ENCODE results near the gene LRRN4CL. TPM values are rescaled to one million over a fixed set of nuclear protein-coding genes. Genes with fewer than 3 reads are reported as not detected.

Gene LRRN4CL
- total RNA-seq, 1 donor from 2014 or later, result not detected

DNA sequence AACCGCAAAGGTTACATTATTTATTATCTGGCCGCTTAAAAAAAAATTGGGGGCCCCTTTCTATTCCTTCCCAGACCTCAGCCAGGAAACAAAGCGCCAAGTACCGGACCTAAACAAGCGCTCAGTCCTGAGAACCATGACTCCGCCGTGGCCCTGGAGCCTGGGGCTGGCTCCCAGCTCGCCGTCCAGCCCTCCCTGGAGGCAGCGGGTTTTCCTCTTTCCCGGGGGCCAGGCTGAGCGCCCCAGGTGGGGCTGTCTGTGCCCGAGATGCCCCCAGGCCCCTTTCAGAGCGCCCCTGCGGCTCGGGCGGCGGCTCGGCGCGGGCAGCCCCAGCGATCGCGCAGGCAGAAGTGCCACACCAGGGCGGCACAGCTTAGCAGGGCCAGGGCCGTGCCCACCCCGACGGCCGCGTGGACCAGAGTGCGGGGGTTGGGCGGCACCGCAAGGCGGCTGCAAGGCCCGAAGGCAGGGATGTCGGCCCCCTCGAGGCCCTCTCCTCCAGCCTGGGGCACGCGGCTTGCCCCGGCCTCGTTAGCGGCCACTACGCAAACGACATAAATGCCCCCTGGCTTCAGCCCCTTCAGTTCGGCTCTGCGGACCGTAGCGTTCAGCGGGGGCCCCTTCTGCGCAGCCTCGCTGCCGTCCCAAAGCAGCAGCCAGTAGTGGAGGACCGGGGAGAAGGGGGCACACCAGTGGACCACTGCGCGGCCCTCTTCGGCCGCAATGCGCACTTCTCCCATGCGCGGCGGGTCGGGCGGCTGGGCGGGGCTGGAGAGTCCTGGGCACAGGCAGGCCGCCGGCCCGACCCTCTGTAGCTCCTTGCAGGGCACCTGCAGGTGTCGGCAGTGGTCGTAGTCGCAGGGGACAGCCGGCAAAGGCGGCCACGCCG, 1.6 kb downstream of the LRRN4CL start:
- Mint-ChIP-seq H3K36me3 (peaks cover 6% of the 10 kb centered on the region), H3K27me3 (ENCODE audit: insufficient read depth, low read depth) (peaks cover 2% of the 10 kb centered on the region), H3K9me3 (no peaks in the 10 kb centered on the region), H3K4me3 (no peak overlapping the region), H3K4me1 (peaks cover 6% of the 10 kb centered on the region), H3K27ac (no peak overlapping the region)
- Histone ChIP-seq H3K36me3 (no peaks in the 10 kb centered on the region), H3K27me3 (no peaks in the 10 kb centered on the region), H2AFZ (replicated peaks) (no peak overlapping the region), H3F3A (ENCODE audit: low read depth) (peaks cover 7% of the 10 kb centered on the region), H3K4me3 (no peak overlapping the region), H3K4me1 (no peaks in the 10 kb centered on the region), H4K20me1 (ENCODE audit: low read depth) (no peaks in the 10 kb centered on the region), H3K79me2 (ENCODE audit: low read depth) (no peaks in the 10 kb centered on the region), H3K9me3 (ENCODE audit: low read depth) (no peaks in the 10 kb centered on the region), H3K27ac (no peak overlapping the region), H3K9ac (no peak overlapping the region), H3K4me2 (no peak overlapping the region)
- no peak for TF ChIP-seq EZH2phosphoT487 (IDR thresholded peaks at IDR 0.05)
- no peak for TF ChIP-seq EZH2 (IDR thresholded peaks at IDR 0.05)
- TF ChIP-seq, protein P1, sequence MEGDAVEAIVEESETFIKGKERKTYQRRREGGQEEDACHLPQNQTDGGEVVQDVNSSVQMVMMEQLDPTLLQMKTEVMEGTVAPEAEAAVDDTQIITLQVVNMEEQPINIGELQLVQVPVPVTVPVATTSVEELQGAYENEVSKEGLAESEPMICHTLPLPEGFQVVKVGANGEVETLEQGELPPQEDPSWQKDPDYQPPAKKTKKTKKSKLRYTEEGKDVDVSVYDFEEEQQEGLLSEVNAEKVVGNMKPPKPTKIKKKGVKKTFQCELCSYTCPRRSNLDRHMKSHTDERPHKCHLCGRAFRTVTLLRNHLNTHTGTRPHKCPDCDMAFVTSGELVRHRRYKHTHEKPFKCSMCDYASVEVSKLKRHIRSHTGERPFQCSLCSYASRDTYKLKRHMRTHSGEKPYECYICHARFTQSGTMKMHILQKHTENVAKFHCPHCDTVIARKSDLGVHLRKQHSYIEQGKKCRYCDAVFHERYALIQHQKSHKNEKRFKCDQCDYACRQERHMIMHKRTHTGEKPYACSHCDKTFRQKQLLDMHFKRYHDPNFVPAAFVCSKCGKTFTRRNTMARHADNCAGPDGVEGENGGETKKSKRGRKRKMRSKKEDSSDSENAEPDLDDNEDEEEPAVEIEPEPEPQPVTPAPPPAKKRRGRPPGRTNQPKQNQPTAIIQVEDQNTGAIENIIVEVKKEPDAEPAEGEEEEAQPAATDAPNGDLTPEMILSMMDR (IDR thresholded peaks at IDR 0.05), result no peak
- DNase-seq (ENCODE audit: low spot score), result no peak

DNA sequence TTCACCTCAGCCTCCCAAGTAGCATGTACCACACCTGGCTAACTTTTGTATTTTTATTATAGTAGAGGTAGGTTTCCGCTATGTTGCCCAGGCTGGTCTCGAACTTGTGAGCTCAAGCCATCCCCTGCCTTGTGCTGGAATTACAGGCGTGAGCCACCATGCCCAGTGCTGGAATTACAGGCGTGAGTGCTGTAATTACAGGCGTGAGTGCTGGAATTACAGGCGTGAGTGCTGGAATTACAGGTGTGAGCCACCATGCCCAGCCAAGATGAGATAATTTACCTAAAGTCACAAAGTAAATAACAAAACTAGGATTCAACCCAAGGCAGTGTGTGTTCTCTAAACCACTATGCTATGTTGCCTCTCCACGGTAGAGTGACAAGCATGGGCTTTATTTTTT, 6.8 kb downstream of the LRRN4CL start:
- no peaks in the 10 kb centered on the region for H3K9me3 Mint-ChIP-seq
- H3K4me1 ChIP-seq, result peaks cover 7% of the 10 kb centered on the region
- no peak overlapping the region for H3K27ac Mint-ChIP-seq
- H3K4me1 Mint-ChIP-seq, result peaks cover 20% of the 10 kb centered on the region
- no peak overlapping the region for H2AFZ ChIP-seq (replicated peaks)
- peaks cover 17% of the 10 kb centered on the region for H3K79me2 ChIP-seq (ENCODE audit: low read depth)
- no peak for DNase-seq (ENCODE audit: low spot score)
- peaks cover 25% of the 10 kb centered on the region for H3F3A ChIP-seq (ENCODE audit: low read depth)
- no peak overlapping the region for H3K9ac ChIP-seq
- no peak for TF ChIP-seq EZH2phosphoT487 (IDR thresholded peaks at IDR 0.05)
- TF ChIP-seq, protein P1 (IDR thresholded peaks at IDR 0.05), result no peak
- TF ChIP-seq EZH2 (IDR thresholded peaks at IDR 0.05), result no peak
- H3K27ac ChIP-seq, result no peak overlapping the region
- H4K20me1 ChIP-seq (ENCODE audit: low read depth), result peaks cover 8% of the 10 kb centered on the region
- no peak overlapping the region for H3K4me3 Mint-ChIP-seq
- H3K27me3 ChIP-seq, result no peaks in the 10 kb centered on the region
- no peaks in the 10 kb centered on the region for H3K9me3 ChIP-seq (ENCODE audit: low read depth)
- peaks cover 6% of the 10 kb centered on the region for H3K36me3 Mint-ChIP-seq
- H3K36me3 ChIP-seq, result no peaks in the 10 kb centered on the region
- no peak overlapping the region for H3K4me2 ChIP-seq
- H3K27me3 Mint-ChIP-seq (ENCODE audit: insufficient read depth, low read depth), result peaks cover 2% of the 10 kb centered on the region
- no peak overlapping the region for H3K4me3 ChIP-seq

DNA sequence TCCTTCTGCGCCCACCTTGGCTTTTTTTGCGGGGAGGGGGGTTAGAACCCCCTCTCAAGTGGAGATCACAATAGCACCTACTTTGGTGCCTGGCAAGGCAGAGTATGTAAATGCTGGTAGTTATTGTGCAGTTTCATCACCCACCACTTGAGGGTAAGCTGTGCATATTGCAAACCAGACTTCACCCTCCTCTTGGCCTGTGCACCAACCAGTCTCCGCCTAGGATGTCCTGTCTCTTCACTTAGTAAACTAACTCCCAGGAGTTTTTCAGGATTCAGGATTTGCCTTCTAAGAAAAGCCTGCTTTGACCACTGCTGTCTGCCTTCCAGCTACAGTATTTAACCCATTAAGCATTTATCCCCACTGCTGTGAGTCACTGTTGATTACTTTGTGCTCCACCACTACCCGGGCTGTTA, 8.5 kb downstream of the LRRN4CL start:
- Mint-ChIP-seq H3K4me1 (peaks cover 27% of the 10 kb centered on the region), H3K36me3 (peaks cover 12% of the 10 kb centered on the region), H3K9me3 (no peaks in the 10 kb centered on the region), H3K4me3 (peak overlapping the region; percentile 73), H3K27ac (peak overlapping the region; percentile 95), H3K27me3 (ENCODE audit: insufficient read depth, low read depth) (peaks cover 2% of the 10 kb centered on the region)
- Histone ChIP-seq H3K27me3 (no peaks in the 10 kb centered on the region), H2AFZ (replicated peaks) (peak overlapping the region; percentile 45), H3K9ac (no peak overlapping the region), H3K4me2 (no peak overlapping the region), H3K4me3 (no peak overlapping the region), H3K79me2 (ENCODE audit: low read depth) (peaks cover 20% of the 10 kb centered on the region), H3K9me3 (ENCODE audit: low read depth) (no peaks in the 10 kb centered on the region), H3K27ac (no peak overlapping the region), H3K4me1 (peaks cover 7% of the 10 kb centered on the region), H3K36me3 (no peaks in the 10 kb centered on the region), H4K20me1 (ENCODE audit: low read depth) (peaks cover 8% of the 10 kb centered on the region), H3F3A (ENCODE audit: low read depth) (peaks cover 34% of the 10 kb centered on the region)
- peak; percentile 51 for DNase-seq (ENCODE audit: low spot score)
- no peak for TF ChIP-seq EZH2 (IDR thresholded peaks at IDR 0.05)
- TF ChIP-seq, protein P1 (IDR thresholded peaks at IDR 0.05), result peak; percentile 44

Data from neural progenitor cell (in vitro differentiated cells).